Measurements from ENCODE around the gene WWOX.

WWOX gene

DNA sequence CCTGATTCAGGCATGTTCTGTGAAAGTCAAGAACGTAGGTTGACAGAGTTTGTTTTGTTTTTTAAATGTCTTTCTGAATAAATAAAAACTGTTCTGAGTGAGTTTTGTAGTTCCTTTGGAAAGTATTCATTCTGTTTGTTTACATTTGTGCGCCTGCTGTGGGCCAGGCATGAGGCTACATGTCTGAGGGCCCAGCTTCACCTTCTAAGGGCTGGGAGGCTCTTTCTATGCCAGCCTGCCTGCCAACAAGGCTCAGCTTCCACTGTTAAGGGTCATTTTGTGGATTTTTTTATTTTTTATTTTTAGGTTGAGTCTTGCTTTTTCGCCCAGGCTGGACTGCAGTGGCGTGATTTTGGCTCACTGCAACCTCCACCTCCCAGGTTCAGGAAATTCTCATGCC lies 6.1 kb downstream of the WWOX start:
- no peak for DNase-seq (ENCODE audit: low read depth in 2 of 2)

DNA sequence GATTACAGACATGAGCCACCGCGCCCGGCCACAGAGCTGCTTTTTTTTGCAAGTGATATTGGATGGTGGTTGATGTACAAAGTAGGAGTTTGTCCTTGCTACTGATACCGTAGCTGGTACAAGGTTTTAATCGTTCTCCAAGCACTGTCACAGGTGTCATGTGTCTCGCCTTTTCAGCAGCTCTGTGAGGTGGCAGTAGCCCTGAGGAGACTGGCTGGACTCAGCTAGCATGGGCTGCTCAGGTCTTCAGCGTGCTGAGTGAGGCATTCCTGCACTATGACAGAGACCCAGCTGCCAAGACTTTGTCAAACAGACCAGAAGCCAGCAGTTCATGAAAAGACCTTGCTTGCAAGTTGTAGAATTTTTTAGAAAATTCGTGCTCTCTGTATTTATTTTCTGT lies 7.2 kb downstream of the WWOX start:
- DNase-seq (ENCODE audit: low read depth in 2 of 2), result no peak

DNA sequence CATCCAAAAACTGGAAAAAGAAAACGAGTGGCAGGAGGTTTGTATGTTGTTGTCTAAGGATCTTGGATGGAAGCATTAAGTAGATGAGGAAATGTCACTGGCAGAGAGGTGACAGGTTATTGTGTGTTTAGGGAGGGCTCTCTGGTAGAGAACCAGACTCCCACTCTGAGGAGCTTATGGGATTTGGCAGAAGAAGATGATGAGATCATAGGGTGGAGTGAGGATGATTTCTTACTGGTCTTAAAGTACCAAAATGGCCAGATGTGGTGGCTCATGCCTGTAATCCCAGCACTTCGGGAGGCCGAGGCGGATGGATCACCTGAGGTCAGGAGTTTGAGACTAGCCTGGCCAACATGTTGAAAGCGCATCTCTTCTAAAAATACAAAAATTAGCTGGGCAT lies 9.0 kb downstream of the WWOX start:
- no peak for DNase-seq (ENCODE audit: low read depth in 2 of 2)

DNA sequence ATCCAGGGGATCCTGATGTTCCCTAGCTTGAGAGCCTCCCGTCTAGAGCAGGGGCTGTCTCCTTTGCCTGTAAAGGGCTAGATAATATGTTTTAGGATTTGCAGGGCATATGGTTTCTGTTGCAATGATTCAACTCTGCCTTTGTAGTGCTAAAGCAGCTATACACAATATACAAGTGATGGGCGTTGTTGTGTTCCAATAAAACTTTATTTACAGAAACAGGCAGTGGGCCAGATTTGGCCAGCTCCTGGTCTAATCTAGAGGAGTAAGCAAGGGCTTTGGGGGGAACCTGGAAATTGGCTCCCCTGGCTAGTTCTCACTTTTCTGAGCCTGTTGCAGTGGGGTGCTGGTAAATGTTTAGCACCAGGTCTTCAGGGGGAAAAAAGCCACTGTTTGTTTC lies 13.8 kb downstream of the WWOX start:
- no peak for DNase-seq (ENCODE audit: low read depth in 2 of 2)

DNA sequence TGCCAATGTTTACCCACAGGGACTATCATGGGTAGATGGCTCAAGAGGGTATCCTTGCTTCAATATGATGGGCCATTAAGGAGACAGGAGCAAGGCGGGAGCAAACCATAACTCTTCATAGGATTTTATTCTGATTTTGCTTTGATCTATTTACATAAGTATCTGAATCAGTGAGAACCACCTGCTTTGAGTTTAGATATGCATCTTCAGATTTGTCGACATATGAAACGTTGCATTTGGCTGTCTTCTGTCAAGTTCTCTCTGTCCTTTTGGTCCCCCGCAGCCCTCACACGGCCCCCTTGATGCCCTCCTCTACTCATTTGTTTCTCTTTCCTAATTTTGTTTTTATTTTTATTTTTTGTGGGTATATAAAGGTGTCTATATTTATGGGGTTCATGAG lies 16.2 kb downstream of the WWOX start:
- DNase-seq (ENCODE audit: low read depth in 2 of 2), result no peak

DNA sequence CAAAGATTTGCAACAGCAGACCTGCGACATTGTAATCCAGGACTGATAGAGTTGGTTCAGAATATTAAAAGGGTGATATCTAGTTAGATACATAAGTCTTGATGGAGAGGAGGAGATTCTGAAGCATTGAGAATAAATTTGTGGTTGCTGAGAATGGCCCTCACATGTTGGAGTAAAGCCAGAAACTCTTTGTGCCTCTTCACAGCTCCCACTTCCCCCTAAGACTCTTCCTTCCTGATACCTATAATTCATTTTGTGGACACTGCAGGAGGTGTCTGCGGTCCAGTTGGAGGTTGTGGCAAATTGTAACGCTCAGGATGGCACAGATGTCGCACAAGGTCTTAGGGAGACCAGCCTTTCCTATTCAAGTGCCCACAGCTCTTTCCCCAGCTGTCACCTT lies 17.5 kb downstream of the WWOX start:
- DNase-seq (ENCODE audit: low read depth in 2 of 2), result no peak

DNA sequence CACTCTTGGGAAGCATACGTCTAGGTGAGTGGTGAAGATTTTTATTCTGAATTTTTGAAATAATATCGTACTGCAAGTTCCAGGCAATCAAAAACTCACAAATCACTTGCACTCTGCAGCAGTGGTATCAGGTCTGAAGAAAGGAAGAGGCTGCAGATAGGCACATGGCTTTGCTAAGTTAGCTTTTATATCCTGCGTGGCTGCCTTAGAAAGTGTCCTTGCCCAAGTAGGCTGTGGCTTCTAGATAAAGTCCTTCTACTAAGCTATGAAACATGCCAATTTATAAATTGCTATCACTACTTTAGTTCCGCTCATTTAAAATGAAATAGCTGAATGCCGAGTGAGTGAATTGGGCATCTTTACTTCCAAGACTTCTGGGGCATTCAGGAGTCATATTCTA lies 17.9 kb downstream of the WWOX start:
- DNase-seq (ENCODE audit: low read depth in 2 of 2), result no peak

DNA sequence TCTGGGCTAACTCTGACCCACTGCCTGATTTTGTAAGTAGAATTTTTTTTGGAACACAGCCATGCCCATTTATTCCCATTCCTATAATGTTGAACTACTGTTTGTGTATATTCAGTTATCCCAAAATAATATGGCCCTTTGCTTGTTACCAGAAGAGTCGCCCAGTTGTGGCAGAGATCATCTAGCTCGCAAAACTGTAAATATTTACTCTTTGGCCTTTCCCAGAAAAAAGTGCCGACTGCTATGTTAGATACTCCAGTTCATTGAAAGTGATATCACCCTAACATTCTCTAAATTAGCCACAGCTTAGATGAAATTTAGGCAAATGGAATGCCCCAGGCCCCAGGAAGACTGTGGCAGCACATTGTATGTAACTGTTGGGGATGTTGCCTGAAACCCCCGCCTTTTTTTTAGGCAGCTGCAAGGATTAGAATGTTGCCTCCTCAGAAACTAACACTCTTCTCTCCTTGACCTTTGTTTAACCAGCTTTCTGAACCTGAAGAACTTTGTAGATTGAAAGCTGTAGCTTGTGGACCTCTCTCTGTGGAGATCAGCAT lies 19.1 kb downstream of the WWOX start:
- DNase-seq (ENCODE audit: low read depth in 2 of 2), result no peak

DNA sequence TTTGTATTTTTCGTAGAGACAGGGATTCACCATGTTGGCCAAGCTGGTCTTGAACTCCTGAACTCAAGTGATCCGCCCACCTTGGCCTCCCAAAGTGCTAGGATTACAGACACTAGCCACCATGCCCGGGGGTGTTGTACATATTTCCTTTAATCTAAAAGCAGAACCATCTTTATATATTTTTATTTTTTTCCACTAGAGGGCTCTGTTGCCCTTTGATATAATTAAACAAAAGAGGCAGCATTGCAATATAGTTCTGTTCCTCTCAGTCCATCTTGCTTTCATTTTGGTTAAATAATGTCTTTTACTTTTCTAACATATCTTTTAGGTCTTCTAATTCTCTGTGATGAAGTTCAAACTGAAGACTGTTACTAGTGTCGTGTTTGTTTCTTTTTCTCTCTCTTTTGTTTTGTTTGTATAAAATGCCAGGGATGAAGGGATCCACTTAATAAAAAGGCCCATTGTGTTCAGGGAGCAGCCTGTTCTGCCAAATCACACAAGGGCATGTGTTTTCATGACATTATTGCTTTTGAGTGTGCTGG lies 23.4 kb downstream of the WWOX start:
- DNase-seq (ENCODE audit: low read depth in 2 of 2), result no peak

DNA sequence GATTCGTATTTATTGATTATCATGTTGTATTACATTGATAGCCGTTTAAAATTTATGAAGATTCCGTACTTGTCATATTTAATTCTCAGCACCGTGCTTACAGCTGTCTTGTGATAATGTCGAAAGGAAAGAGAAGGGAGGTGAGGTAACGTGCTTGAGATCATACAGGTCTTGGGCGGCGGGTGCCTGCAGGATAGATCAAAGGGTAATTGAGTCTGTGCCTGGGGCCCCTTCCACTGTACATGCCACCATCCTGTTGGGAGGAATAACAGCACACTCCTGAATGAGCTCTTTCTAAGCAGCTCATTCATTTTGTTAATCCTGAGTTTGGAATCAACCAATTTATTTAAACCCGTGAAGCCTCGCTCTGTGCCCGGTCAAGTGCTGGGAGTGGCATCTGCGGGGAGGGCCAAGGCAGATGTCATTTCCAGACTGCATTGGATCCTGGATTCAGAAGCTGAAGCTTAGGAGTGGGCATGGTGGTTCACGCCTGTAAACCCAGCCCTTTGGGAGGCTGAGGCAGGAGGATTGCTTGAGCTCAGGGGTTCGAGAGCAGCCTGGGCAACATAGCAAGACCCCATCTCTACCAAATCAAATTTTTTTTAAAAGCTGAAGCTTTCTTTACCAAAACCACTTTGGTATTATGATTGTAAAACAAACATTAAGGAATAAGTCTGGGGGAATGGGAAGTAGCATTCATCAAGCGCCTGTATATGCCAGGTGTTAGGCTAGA lies 25.8 kb downstream of the WWOX start:
- no peak for DNase-seq (ENCODE audit: low read depth in 2 of 2)

DNA sequence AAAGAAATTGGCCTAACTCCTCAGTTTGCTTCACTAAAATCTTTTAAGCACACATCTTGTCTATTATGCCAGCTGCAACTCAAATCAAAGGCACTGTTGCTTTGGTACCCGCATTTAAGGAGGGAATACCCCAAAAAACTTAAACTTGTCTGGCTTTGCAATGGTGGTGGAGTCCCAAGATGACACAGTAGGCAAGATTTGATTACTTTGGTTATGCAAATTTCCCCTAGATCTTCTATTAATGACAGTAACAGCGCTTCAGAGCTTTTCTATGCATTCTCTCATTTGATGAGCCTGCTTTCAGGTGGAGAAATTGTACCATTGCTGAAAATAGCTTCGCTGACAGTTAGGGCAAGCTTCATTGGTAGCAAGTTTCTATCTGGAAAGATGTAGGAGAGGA lies 27.2 kb downstream of the WWOX start:
- DNase-seq (ENCODE audit: low read depth in 2 of 2), result no peak

DNA sequence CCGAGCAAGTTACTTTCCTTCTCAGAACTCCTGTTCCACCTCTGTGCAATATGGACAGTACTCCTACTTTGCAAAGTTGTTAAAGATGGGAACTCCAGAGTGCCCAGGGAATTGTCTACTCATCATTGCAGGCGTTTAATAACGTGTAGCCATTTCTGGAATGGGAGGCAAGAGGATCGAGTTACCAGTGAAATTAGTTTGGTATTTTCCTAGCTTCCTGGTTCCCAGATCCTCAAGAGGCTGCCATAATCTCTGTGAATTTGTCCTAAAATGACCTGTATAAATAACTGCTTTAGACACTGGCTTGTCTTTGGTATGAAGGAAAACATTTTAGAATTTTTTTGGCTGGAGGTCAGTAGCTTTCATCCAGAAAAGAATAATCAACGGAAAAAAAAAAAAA lies 27.7 kb downstream of the WWOX start:
- DNase-seq (ENCODE audit: low read depth in 2 of 2), result no peak

DNA sequence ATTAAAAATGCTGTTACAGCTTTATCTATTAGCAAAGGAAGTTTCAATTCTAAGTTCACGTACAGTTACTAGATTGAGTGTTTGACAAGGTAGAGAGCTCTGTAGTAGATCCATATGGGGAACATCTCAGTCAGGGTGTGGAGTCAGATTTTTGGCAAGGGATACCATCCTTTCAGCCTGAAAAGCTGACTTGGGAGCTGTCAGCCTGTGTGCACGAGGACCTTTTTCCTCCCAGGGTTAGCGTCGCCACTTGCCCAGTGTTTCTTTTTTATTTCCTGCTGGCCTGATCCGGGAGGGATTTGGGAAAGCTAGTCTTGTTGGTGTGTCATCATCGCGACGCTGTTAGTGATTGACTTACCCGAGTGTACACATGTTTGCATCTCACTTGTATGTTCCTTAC lies 29.5 kb downstream of the WWOX start:
- no peak for DNase-seq (ENCODE audit: low read depth in 2 of 2)

DNA sequence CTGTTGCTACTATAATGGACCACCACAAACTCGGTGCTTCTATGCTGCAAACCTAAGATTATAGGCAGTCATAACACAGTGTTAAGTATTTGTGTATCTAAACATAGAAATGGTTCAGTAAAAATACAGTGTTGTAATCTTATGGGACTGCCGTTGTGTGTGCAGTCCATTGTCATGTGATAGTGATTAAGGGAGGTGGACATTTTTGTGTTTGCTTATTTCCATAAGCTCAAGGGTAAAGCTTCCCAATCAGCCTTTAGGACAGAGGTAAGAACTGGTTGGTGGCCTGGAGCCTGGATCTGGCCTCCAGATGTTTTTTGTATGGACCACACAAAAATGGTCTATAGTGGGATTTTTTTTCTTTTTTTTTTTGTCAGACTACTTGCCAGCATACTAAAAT lies 29.9 kb downstream of the WWOX start:
- no peak for DNase-seq (ENCODE audit: low read depth in 2 of 2)

DNA sequence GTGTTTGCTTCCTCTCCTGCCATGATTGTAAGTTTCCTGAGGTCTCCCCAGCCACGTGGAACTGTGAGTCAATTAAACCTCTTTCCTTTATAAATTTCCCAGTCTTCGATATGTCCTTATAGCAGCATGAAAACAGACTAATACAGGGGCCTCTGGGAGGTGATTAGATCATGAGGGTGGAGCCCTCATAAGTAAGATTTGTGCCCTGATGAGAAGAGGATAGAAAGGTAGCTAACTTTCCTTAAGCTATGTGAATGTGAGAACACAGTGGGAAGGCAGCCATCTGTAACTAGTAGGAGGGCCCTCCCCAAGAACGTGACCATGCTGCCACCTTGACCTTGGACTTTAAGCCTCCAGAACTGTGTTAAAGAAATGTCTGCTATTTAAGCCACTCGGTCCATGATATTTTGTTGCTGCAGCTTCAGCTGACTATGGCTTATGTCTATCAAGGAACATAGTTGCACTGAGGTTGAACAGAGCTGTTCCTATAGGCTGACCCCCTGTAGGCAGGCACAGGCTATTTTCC lies 30.7 kb downstream of the WWOX start:
- no peak for DNase-seq (ENCODE audit: low read depth in 2 of 2)

DNA sequence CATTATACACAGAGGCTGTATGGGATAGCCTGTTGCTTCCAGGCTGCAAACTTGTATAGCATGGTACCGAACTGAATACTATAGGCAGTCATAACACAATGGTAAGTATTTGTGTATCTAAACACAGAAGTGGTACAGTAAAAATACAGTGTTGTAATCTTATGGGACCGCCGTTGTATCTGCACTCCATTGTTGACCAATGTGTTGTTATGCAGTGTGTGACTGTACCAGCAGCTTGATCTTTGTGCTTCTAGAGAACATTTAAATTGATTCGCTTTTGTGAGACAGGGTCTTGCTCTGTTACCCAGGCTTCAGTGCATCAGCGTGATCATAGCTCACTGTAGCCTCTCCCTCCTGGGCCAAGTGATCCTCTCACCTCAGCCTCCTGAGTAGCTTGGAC lies 31.5 kb downstream of the WWOX start:
- no peak for DNase-seq (ENCODE audit: low read depth in 2 of 2)

DNA sequence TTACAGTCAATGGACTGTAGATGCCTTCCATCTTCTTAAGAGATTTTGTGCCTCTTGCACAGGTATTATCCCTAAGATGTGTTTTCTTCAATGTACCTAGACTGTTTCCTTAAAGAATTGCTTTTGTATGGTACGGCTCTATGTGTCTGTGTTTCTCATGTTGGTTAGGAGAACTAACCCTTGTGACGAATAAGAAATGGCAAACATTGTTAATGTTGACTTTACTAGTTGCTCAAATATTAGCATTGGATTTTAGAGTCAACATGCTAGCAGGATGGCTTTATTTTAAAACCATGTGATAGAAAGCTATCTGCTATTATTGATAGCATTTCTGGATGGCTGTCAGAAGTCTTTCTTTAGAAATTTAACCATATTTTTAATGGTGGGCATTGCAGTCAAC lies 34.5 kb downstream of the WWOX start:
- no peak for DNase-seq (ENCODE audit: low read depth in 2 of 2)

DNA sequence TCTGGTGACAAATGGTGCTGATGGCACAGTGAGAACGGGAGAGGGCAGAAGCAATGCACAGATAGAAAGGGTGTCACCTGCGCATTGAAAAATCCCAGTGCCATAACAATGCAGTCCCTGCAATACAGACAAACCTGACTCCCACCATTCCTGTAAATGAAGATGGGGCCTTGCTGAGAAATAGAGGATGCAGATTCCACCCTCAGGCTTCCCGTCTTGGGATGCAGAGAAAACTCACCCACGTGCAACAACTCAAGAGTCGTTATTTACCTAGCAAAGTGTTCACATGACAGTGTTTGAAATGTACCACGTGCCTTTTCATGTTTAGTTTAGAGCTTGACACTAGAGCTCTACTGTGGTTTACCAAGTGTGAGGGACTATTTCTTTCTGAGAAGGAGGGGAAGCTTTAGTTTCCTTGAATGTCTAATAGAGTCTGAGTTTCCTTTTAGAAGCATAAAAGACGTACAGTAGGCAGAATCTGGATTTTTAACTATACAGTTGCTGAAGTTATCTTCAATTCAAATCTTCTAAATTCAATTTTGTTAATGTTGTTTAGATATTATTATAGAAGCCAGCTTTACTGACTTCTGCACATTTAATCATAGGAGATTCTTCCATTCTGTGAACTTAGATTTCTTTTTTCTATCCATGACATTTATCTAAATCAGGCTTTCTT lies 35.6 kb downstream of the WWOX start:
- DNase-seq (ENCODE audit: low read depth in 2 of 2), result no peak

DNA sequence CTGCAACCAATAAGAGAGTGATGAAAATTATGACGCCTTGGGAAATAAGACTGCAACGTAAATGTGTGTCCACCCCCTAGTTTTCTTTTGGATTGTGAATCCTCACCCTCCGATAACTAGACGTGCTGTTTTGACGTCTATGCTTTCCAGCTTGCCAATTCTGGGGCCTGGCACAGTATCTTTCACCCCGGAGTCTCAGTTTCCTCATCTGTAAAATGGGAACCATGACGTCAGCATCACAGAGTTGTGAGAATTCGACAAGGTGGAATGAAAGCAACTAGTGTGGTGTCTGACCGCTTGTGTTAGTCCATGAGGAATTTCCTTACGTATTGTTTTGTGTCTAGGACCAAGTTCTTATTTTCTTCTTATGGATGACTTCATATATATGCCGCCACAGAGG lies 37.7 kb downstream of the WWOX start:
- DNase-seq (ENCODE audit: low read depth in 2 of 2), result no peak

DNA sequence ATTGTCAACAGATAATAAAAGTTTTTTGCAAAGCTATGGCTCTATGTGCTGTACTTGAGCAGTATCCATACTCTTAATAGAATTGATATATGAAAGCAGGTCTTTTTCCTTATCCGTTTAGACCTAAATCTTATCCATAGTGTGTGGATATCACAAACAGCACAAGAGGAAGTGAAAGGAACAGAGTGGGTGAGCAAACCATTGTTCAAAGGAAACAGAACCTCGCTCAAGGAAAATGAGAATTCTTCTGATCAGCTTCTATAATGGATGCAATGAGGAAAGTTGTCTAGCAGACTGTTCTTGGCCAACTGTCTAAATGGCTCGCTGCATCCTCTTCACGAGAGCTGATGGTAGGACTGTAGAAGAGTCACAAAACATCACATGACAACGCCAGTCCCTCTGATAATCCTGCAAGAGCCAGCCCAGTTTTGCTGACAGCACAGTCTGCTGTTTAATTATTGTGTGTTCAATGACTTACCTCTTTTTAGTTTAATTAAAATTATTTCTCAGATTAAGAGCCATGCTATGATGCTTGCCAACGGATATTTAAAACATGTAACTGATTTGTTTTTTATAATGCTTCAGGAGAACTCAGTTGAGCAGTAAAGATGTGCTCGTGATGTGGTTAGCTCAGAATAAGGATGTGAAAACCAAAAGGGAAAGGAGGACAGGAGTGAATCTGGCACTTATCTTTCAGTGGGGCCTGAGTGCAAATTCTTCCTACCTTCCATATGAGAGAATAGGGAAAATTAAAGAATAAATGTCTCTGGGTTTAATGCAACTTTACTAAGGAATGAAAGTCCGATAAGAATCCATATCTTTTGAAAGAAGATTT lies 38.5 kb downstream of the WWOX start:
- DNase-seq (ENCODE audit: low read depth in 2 of 2), result no peak

DNA sequence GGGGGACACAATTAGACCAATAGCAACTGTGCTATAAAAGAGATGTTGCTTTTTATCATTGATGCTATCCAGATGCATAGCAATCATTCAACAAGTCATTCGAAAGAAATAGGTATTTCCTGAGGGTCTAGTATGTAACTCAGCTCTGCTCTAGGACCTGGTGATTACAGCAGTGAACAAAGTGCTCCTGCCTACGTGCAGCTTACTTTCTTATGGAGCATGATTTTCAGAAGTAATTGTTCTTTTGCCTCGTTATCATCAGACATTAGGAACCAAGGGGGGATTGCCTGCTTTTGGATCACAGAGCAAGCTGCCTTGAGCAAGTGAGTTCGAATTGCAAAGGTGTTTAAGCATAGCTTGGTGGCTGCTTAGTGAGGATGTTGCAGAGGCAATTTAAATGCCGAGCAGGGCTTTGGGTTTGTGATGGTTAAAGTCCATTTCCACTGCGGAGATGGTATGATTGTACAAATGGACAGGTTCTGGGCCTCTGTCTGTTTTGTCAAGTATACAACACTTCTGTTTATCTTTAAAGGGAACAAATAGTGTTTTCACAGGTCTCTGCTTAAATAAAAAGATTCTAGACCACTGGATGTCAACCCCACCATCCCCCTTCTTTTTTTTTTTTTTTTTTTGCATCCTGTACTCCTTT lies 41.5 kb downstream of the WWOX start:
- DNase-seq (ENCODE audit: low read depth in 2 of 2), result no peak

DNA sequence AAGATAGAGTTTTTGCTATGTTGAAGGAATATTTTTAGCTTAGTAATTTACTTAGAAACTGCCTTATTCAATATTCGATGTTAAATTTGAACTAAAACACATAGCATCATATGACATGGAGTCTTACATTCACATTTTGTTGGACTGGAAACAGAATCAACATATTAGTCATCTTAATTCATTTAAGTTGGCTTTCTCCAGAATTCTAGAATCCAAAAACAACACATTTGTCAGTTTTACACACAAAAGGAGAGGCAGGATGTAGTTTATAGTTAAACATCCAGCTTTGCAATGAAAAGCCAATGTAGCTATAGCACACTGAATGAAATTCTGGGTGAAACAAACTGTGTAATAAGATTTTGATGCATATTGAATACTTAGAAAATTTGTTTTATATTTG lies 43.3 kb downstream of the WWOX start:
- no peak for DNase-seq (ENCODE audit: low read depth in 2 of 2)
